GM21576 (cell line): ENCODE measurements around the gene PITPNM2.
"Not testable (repeated sequence)": the region's sequence is repeated elsewhere in the genome, so short reads cannot be mapped to it uniquely, and the experiment has no call there.

Source experiments
- ATAC-seq: cut with Tn5 transposase; IDR thresholded peaks from one replicate; pipeline ENCODE4 v1.9.1; 2021; ENCODE audit warnings: mild to moderate bottlenecking, moderate library complexity; ENCODE audit not compliant: unreplicated experiment

Gene PITPNM2

DNA sequence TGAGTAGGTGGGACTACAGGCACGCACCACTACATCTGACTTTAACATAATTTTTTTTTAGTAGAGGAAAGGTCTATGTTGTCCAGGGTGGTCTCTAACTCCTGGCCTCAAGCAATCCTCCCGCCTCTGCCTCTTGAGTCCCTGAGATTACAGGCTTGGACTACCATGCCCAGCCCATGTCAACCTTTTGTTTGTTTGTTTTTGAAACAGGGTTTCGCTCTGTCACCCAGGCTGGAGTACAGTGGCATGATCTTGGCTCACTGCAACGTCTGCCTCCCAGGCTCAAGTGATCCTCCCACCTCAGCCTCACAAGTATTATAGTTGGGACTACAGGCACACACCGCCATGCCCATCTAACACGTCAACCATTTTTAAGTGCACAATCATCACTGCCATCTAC, 29.2 kb downstream of the PITPNM2 start:
- ATAC-seq = no peak

DNA sequence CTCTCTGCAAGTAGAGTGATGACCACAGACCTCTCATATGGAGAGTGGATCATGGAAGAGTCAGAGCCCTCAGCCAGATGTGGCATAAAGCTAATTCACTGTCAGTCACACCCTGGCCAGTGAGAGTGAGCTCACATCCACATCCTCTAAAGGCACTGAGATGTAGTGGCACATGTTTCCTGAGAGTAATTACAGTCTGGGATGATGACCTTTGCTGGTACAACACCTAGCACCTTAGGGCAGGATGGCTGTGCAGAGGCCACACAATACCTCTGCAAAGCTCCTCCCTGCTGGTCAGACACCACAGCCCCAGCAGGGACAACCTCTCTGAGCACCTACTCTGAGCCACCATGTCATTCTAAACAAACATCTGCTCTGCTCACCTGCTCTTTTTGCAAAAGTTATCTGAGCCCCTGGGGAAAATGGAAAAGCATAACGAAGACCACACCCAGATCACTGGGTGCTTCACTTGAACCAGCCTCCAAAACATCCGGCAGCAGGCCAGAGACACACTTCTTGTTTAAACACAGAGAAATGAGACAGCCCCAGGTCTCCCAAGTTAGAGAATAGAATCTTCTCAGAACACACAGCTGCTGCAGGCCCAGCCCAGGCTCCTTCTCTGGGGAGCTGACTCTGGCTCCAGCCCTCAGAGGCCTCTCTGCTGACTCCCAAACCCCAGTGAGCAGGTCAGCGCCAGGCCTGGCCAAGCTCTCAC, 30.3 kb downstream of the PITPNM2 start:
- peak; percentile 27 for ATAC-seq

DNA sequence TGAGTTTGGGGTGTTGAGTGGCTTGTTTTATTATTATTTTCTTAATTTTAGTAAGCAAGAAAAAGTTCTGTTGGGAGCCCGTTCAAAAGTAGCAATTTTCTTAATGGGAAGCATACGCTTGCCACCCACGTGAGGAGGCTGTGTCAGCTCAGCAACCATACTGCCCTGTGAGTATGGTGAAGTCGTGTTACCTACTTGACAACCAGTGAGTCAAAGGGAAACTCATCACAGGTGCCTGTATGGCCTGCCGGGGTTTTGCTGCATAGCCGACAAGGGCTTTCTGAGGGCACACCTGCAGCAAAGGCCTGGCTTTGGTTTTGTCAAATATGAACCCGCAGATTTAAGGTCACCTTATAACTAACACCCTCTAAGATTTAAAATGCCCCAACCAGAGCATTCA, 31.1 kb downstream of the PITPNM2 start:
- peak; percentile 81 for ATAC-seq

DNA sequence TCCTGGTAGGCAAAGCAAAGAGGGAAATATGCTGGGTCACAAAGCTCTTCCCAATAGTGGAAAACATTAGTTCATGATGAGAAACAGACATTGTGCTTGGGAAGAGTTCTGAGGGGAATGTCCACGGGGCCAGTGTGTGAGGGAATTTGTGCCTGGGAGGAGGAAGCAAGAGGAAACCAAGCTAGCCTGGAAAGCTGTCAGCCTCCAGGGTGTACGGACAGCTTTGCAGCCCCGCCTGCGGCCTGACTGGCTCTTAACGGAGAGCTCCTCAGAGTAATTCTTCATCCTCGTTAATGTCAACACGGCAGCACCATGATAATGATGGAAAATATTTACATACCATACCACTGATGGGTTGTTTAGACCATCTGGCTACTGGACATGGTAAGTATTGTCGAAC, 32.4 kb downstream of the PITPNM2 start:
- ATAC-seq = no peak

DNA sequence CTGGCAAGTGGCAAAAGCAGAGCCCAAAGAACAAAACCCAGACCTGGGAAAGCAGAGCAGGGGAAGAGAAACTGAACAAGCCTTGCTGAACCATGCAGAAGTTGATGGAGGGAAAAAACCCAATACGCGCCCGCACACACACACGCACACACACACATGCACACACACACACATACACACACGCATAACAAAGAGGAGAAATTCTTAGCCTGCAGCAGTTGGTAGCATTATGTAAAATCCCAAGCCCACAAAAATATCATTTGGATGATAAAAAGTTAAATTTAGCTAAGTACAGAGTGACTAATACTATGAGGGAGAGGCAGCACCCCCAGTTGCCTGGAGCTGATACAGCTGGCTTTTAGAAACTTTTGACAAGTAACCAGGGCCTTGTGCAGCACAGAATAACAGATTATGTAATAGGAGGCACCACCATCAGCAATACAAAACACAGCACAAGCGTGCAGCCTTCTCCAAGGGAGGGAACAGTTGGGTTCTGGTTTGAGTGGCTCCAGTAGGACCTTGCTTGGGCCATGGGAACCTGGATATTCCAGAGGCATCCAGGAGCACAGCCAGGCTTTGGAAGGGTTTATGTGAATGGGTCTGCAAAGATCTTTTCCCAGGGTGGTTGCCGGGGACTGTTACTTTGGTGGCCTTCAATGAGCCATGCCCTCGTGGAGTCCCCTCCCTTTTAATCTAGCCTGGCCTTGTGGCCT, 35.3 kb downstream of the PITPNM2 start:
- ATAC-seq = no peak

DNA sequence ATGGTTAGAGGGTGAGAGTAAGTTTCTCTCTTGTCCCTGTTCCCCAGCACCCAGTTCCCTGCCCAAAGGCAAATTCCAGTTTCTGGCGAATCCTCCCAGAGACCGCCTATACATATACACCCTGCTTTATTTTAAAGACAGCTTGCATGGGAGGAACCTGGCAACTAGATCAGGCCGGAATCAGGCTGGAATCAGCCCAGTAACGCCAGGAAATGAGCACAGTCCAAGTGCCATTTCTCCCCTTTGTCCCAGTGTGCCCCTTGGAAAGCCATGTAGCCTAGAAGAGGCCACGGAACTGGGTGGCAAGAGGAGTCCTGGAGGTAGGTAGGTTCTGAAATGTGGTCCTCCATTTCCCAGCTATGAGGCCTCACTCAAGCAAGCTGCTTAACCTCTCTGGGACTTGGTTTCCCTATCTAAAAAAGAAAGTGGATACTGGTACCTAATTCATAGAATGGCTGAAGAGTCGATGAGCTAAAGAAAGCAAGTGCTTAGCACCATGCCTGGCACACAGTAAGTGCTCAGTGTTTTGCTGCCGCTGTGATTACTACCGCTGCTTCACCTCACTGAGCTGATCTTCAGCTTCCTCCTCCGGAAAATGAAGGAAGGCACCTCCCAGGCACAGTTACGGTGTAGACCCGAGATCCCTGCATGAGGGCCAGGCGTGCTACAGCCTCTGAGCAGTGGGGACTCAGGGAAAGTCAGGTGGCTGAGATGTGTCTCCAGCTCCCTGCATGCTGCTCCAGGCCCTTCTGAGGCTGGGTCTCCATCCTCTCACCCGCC, 36.4 kb downstream of the PITPNM2 start:
- no peak for ATAC-seq

DNA sequence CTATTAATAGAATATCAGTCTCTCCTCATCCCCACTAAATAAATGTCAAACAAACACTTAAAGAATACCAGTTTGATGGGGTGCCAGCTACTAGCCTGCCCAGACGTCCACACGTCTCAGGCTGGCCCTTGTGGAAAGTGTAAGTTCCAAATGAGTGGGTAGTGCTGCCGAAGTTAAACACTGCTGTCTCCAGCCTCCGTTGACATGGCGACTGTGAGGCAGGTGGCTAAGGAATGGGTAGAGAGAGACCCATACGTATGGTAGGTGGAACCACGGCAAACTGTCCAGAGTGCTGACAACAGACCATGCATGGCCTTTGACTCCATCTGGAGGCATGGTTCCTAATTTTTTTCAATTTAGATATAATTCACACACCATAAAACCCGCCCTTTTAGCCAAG, 37.9 kb downstream of the PITPNM2 start:
- ATAC-seq = no peak

DNA sequence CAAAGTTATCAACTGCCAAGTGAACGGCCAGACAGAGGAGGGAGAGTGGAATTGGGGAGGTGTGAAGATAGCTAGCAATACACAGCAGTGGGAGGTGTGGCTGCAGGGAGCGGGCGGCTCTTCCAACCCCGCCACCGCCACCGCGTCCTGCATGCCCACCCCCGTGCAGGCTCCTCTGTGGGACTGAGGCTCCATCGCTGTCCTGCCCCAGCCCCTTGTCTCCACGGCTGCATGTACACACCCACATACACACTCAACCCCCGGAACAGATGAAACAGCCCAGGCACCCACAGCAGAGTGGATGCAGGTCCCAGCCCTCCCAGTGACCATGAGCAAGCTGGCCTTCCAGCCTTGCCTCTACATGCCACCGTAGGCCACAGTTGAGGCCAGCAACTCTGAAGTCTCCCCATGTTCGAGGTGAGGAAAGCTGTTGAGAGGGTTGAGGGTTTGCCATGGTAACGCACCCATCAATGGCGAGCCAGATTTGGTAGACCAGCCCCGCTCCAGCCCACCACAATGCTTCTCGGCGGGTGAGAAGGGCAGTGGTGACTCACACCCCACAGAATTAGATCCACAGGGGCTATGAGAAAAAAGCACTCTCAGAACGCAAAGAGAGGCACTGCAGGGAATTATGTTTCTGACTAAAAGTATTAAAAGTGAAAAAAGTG, 39.3 kb downstream of the PITPNM2 start:
- ATAC-seq = no peak

DNA sequence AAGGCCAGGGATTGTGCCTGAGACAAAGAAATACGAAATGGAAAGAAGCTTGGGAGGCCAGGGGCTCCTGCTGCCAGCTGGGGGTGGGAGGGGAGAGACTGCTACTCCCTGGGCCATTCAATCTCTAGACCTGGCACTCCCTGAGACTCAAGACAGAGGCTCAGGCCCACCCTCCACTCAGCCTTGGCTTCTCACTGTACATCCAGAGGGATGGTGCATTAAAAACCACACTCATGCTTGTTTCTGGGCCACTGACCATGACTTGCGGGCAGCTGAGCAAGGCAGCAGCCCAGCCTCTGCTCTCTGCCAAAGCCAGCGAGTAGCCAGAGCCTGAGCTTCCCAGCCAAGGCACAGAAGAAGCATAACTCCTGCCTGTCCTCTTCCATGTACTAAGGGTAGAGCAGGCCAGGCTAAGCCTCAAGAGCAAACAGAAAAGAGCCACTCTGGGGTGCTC, 41.5 kb downstream of the PITPNM2 start:
- ATAC-seq = no peak

DNA sequence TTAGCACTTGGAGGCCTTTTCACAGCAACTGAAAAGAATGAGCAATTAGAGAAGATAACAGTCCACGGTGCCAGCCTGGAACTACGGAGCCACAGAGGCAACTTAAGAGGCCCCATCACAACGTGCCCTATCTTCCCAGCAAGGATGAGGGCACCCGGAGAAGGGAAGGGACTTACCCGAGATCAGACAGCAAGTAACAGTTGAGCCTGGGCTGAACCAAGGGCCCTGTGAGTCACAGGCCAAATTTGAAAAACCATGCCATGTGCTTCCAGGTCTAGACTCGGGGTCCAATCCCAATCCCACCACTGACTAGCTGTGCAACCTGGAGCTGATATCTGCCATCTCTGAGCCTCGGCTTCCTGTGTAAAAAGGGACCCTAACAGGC, 42.2 kb downstream of the PITPNM2 start:
- ATAC-seq = no peak

DNA sequence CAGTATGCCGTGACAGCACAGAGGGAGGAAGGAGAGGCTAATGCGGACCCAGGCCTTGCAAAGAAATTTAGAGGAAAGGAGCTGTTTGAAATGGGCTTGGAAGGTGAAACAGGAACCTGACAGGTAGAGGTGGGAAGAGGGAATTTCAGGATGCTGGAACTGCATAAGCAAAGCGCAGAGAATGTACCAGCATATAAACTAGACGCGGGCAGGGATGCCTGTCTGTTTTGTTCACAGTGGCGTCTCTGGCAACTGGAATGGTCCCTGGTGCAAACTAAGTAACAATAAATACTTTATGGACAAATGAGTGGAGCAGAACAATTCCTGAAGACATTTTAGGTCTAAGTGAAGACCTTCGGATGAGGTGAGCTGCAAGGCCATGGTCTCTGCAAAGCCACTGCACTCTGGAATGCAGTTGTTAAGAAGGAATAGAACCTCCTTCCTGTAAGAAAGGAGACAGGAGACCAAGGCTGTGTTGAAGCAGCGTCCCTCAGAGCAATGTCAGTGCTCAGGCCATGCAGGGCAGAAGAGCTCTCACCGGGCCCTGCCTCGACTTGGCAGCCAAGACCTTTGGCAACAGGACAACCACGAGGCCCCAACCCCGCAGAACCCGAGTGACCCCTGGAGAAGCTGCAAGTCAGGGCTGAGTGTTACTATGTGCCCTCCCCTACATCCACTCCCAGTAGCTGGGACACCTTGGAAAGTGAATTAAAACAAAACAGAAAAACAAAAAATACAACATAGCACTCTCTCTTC, 42.8 kb downstream of the PITPNM2 start:
- no peak for ATAC-seq

DNA sequence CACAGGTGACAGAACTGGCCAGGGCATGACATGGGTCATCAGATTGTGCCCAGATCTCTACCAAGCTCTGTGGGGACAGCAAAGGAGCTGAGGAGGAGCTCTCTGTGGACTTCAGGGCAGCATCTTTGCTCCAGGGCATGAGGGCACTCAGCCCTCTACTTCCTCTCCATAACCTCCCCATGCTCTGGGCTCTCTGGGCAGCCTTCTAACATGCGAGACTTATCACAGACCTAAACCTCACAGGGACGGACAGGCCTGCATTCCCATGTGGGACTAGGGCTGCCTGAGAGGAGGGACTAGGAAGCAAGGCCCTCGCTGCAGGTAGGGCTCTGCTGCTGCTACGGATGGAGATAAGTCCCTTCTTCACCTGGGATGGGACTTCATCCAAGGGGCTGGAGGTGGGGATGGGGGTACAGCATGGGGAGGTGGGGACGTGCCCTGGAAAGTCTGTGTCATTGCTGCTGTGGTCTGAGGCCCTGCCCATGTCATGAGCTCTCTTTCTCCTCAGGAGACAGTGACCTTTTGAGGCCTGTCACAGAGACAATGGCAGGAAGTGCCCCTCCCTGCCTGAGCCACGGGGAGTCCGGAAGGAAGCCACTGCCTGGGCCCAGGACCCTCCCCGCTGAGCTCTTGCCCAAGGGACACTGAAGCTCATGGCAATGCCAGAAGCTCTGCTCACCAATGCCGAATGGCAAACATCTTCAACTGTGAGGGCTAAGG, 44.1 kb downstream of the PITPNM2 start:
- ATAC-seq = peak; percentile 71

DNA sequence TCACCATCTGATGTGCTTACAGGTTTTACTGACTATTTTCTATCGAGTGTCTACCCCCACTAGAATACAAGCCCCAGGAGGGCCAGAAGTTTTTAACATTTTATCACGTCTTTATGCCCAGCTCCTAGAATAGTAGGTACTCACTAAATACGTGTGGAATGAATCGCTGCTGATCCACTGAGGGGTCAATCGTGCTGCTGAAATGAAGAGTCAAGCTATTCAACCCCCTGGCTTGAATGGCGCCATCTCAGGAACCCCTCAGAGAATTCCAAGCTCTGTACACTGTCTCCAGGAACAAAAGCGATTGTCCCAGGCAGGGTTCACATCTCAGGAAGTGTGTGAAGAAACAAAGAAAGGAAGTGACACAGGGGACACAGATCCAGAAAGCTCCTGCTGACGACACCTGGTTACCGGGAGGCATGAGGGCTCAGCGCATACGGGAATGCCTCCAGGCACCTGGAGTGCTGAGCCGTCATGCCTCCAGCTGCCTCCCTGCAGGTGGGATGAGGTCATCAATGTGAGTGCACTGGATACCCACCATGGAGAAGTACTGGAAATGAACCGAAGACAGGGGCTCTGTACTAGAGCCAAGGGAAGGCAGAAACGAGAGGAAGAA, 45.6 kb downstream of the PITPNM2 start:
- no peak for ATAC-seq

DNA sequence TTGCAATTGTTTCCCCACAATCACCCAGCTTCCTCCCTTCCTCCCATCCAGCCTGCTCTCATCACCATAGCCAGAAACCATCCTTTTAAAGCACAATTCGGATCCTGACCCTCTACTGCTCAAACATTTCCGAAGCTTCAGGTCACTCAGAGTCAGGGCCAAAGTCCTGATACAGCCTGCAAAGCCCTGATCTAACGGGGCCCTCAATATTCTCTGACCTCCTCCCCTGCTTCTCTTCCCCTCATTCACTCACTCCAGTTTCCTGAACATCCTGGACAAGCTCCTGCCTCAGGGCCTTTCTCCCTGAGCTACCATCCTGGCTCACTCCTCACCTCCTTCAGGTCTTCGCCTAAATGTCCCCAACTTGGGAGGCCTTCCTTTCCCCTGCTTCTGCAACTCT, 46.1 kb downstream of the PITPNM2 start:
- ATAC-seq = no peak

DNA sequence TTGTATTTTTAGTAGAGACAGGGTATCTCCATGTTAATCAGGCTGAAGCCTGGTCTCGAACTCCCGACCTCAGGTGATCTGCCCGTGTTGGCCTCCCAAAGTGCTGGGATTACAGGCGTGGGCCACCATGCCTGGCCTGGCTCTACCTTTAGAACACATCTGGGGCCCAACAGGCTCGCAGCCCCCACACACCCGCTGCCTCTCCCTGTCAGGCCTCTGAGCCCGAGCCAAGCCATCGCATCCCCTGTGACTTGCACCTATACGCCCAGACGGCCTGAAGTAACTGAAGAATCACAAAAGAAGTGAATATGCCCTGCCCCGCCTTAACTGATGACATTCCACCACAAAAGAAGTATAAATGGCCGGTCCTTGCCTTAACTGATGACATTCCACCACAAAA, 46.8 kb downstream of the PITPNM2 start:
- ATAC-seq = not testable (repeated sequence)

DNA sequence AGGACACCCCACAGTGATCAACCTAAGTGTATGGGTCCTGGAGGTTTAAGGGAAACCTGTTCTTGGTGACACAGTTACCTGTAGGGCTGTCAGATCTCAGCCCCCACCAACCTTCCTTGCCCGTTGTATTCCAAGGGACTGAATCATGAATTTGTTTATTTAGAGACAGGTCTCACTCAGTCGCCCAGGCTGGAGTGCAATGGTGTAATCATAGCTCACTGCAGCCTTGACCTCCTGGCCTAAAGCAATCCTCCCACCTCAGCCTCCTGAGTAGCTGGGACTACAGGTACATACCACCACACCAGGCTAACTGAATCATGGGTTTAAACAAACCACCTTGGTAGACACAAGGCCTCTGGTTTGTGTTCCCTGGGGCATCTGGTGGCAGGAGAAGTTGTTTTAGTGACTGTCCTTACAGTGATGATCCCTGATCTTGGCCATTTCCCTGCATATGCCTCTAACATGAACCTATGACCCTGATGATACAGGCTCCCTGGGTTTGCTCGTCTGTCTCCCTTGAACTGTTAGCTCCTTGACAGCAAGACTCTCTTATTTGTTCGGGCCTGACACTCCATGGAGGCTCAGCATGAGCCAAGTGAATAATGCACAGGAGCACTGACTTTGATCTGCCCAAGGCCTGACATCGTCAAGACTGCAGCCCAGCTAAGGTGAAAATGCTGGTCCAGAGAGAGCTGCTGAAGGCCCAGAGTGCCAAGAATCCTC, 47.9 kb downstream of the PITPNM2 start:
- no peak for ATAC-seq

DNA sequence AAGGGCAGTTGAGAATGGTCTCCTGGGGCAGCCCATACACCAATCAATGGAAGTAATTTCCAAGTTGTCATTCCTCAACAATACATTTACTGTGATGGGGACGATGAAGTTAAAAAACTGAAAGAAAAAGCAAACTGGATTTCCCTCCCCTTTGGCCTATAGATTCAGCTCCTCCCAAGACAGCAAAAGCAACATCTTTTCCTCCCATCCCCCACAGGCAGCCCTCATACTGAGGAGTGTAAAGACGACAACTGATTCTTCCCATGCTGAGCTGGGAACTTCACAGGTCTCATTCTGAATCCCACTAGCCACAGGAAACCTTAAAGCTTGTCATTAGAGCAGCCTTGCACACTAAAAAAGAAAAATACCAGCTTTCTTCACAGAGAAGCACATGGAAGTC, 48.5 kb downstream of the PITPNM2 start:
- ATAC-seq = no peak

DNA sequence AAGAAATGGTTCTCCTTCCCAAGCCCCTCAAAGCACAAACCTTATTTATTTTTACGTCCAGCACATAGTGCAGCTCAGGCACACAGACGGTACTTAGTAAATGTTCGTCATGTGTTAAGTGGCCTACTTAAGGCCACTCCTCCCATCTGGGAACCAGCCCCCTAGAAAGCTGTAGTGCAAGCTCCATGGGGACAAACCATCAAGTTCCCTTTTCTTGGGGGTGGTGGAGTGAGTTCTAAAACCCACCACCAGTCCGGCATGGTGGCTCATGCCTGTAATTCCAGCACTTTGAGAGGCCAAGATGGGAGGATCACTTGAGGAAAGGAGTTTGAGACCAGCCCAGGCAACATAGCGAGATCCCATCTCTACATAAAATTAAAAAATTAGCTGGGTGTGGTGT, 49.4 kb downstream of the PITPNM2 start:
- no peak for ATAC-seq
